Measurements from ENCODE around the gene SPACA9.

The SPACA9 gene

GRCh38 chr9:132864277-132864676, 14.4 kb upstream of the SPACA9 start:
- Histone ChIP-seq H3K9ac (ENCODE audit: low read length) (no peak overlapping the region), H3K4me2 (ENCODE audit: low read length, poor library complexity, severe bottlenecking) (no peak overlapping the region), H3K14ac (ENCODE audit: low read length in 2 of 2) (no peak overlapping the region), H3K4ac (ENCODE audit: low read depth in 1 of 2, low read length in 2 of 2) (no peak overlapping the region), H2BK12ac (ENCODE audit: low read length in 2 of 2) (no peak overlapping the region), H3K79me1 (replicated peaks; ENCODE audit: low read length, poor library complexity, severe bottlenecking) (no peaks in the 10 kb centered on the region), H3K36me3 (ENCODE audit: control insufficient read depth in 1 of 2, insufficient read depth in 2 of 2, low read depth in 1 of 2, low read length in 2 of 2) (no peaks in the 10 kb centered on the region), H2BK15ac (ENCODE audit: low read depth, poor library complexity, severe bottlenecking) (no peak overlapping the region), H3K9me3 (ENCODE audit: control insufficient read depth, low read length) (no peaks in the 10 kb centered on the region), H2BK120ac (ENCODE audit: low read depth, low read length) (no peak overlapping the region), H3K4me3 (ENCODE audit: insufficient read depth in 1 of 2, low read depth in 1 of 2, low read length in 2 of 2) (no peak overlapping the region), H3K27ac (ENCODE audit: low read length, poor library complexity, severe bottlenecking) (no peak overlapping the region), H3K27me3 (ENCODE audit: control insufficient read depth in 1 of 2, insufficient read depth in 1 of 2, low read length in 2 of 2) (peaks cover 19 to 39% of the 10 kb centered on the region in 2 experiments), H2BK5ac (ENCODE audit: low read depth, low read length, poor library complexity, severe bottlenecking) (no peak overlapping the region), H4K8ac (ENCODE audit: low read length) (no peak overlapping the region), H3K18ac (ENCODE audit: low read depth in 1 of 2, low read length in 2 of 2) (no peak overlapping the region), H2AFZ (ENCODE audit: low read depth, low read length) (no peak overlapping the region), H4K91ac (ENCODE audit: low read length) (no peak overlapping the region), H2AK5ac (ENCODE audit: low read length, severe bottlenecking) (no peak overlapping the region), H3K23ac (ENCODE audit: low read length in 2 of 2) (no peak overlapping the region), H3K4me1 (ENCODE audit: control insufficient read depth, insufficient read depth, low read depth, low read length) (no peaks in the 10 kb centered on the region)
- 57% methylated on average over 2 of the region's 2 CpGs for WGBS
- DNase-seq: no peak

DNA sequence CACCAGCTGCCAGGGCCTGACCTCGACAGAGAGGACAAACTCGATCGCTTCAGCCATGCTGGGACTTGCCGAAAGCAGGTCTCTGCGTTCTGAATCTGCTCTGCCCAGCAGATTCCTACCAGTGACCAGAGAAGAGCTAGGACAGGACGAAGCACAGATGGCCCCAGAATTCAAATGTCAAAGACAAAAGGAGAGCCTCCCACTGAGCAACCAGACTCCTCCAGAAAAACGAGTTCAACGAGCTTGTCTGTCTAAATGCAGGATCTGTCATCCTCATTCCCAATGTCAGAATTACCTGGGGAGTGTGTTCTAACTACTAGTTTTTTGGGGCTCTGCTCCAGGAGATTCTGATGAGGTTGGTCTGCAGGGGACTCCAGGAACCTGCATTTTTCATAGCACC, 14.0 kb upstream of the SPACA9 start:
- no peak overlapping the region for H2BK120ac ChIP-seq (ENCODE audit: low read depth, low read length)
- no peak overlapping the region for H2BK12ac ChIP-seq (ENCODE audit: low read length in 2 of 2)
- no peak overlapping the region for H3K18ac ChIP-seq (ENCODE audit: low read depth in 1 of 2, low read length in 2 of 2)
- no peak overlapping the region for H3K27ac ChIP-seq (ENCODE audit: low read length, poor library complexity, severe bottlenecking)
- no peak overlapping the region for H3K4me3 ChIP-seq (ENCODE audit: insufficient read depth in 1 of 2, low read depth in 1 of 2, low read length in 2 of 2)
- no peak overlapping the region for H3K14ac ChIP-seq (ENCODE audit: low read length in 2 of 2)
- no peaks in the 10 kb centered on the region for H3K36me3 ChIP-seq (ENCODE audit: control insufficient read depth in 1 of 2, insufficient read depth in 2 of 2, low read depth in 1 of 2, low read length in 2 of 2)
- H2BK15ac ChIP-seq (ENCODE audit: low read depth, poor library complexity, severe bottlenecking): no peak overlapping the region
- no peak overlapping the region for H4K91ac ChIP-seq (ENCODE audit: low read length)
- peaks cover 17 to 39% of the 10 kb centered on the region in 2 experiments for H3K27me3 ChIP-seq (ENCODE audit: control insufficient read depth in 1 of 2, insufficient read depth in 1 of 2, low read length in 2 of 2)
- no peak overlapping the region for H2AFZ ChIP-seq (ENCODE audit: low read depth, low read length)
- H3K4ac ChIP-seq (ENCODE audit: low read depth in 1 of 2, low read length in 2 of 2): no peak overlapping the region
- H3K4me2 ChIP-seq (ENCODE audit: low read length, poor library complexity, severe bottlenecking): no peak overlapping the region
- H3K9ac ChIP-seq (ENCODE audit: low read length): no peak overlapping the region
- no peaks in the 10 kb centered on the region for H3K4me1 ChIP-seq (ENCODE audit: control insufficient read depth, insufficient read depth, low read depth, low read length)
- no peak for DNase-seq
- H3K9me3 ChIP-seq (ENCODE audit: control insufficient read depth, low read length): no peaks in the 10 kb centered on the region
- no peak overlapping the region for H3K23ac ChIP-seq (ENCODE audit: low read length in 2 of 2)
- no peak overlapping the region for H2BK5ac ChIP-seq (ENCODE audit: low read depth, low read length, poor library complexity, severe bottlenecking)
- H3K79me1 ChIP-seq (replicated peaks; ENCODE audit: low read length, poor library complexity, severe bottlenecking): no peaks in the 10 kb centered on the region
- no peak overlapping the region for H4K8ac ChIP-seq (ENCODE audit: low read length)
- H2AK5ac ChIP-seq (ENCODE audit: low read length, severe bottlenecking): no peak overlapping the region
- 86% methylated on average over 6 of the region's 8 CpGs for WGBS

- Histone ChIP-seq H4K91ac (ENCODE audit: low read length) (no peak overlapping the region), H2BK120ac (ENCODE audit: low read depth, low read length) (no peak overlapping the region), H2BK15ac (ENCODE audit: low read depth, poor library complexity, severe bottlenecking) (no peak overlapping the region), H3K36me3 (ENCODE audit: control insufficient read depth in 1 of 2, insufficient read depth in 2 of 2, low read depth in 1 of 2, low read length in 2 of 2) (no peaks in the 10 kb centered on the region), H3K14ac (ENCODE audit: low read length in 2 of 2) (no peak overlapping the region), H2AK5ac (ENCODE audit: low read length, severe bottlenecking) (no peak overlapping the region), H3K18ac (ENCODE audit: low read depth in 1 of 2, low read length in 2 of 2) (no peak overlapping the region), H2BK5ac (ENCODE audit: low read depth, low read length, poor library complexity, severe bottlenecking) (no peak overlapping the region), H3K4ac (ENCODE audit: low read depth in 1 of 2, low read length in 2 of 2) (no peak overlapping the region), H3K9me3 (ENCODE audit: control insufficient read depth, low read length) (no peaks in the 10 kb centered on the region), H3K4me3 (ENCODE audit: insufficient read depth in 1 of 2, low read depth in 1 of 2, low read length in 2 of 2) (no peak overlapping the region), H2BK12ac (ENCODE audit: low read length in 2 of 2) (no peak overlapping the region), H3K9ac (ENCODE audit: low read length) (no peak overlapping the region), H4K8ac (ENCODE audit: low read length) (no peak overlapping the region), H3K79me1 (replicated peaks; ENCODE audit: low read length, poor library complexity, severe bottlenecking) (no peaks in the 10 kb centered on the region), H3K4me1 (ENCODE audit: control insufficient read depth, insufficient read depth, low read depth, low read length) (no peaks in the 10 kb centered on the region), H3K4me2 (ENCODE audit: low read length, poor library complexity, severe bottlenecking) (no peak overlapping the region), H3K23ac (ENCODE audit: low read length in 2 of 2) (no peak overlapping the region), H3K27ac (ENCODE audit: low read length, poor library complexity, severe bottlenecking) (no peak overlapping the region), H2AFZ (ENCODE audit: low read depth, low read length) (no peak overlapping the region), H3K27me3 (ENCODE audit: control insufficient read depth in 1 of 2, insufficient read depth in 1 of 2, low read length in 2 of 2) (peaks cover 11 to 35% of the 10 kb centered on the region in 2 experiments)
- DNase-seq: no peak
- 83% methylated on average over 8 of the region's 8 CpGs for WGBS
Observed at GRCh38 chr9:132866898-132867297, 11.8 kb upstream of the SPACA9 start.

DNA sequence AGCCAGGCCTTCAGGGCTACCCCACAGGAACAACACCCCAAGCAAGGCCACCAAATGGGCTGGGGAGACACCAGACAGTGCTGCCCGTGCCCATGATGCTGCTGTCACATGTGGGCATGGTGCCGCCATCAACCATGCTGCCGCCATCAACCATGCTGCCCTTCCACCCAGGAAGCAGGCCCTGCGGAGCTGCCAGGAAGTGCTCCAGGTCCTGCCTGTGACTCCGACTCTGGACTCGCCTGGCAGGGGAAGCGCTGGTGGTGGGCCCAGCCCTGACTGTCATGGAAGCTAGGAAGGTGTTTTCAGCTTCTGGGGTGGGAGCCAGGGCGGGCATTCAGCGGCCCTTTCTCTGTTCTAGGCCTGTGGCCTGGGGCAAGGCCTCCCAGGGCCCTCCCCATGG, 9.4 kb upstream of the SPACA9 start:
- DNase-seq: no peak
- 85% methylated on average over 9 of the region's 9 CpGs for WGBS

More for the DNA sequence above, 9.4 kb upstream of the SPACA9 start:
- Histone ChIP-seq H4K91ac (ENCODE audit: low read length) (no peak overlapping the region), H2BK5ac (ENCODE audit: low read depth, low read length, poor library complexity, severe bottlenecking) (no peak overlapping the region), H3K27me3 (ENCODE audit: control insufficient read depth in 1 of 2, insufficient read depth in 1 of 2, low read length in 2 of 2) (peaks cover 9 to 35% of the 10 kb centered on the region in 2 experiments), H3K23ac (ENCODE audit: low read length in 2 of 2) (no peak overlapping the region), H3K9me3 (ENCODE audit: control insufficient read depth, low read length) (no peaks in the 10 kb centered on the region), H2AK5ac (ENCODE audit: low read length, severe bottlenecking) (no peak overlapping the region), H4K8ac (ENCODE audit: low read length) (no peak overlapping the region), H2AFZ (ENCODE audit: low read depth, low read length) (no peak overlapping the region), H3K4me3 (ENCODE audit: insufficient read depth in 1 of 2, low read depth in 1 of 2, low read length in 2 of 2) (no peak overlapping the region), H2BK12ac (ENCODE audit: low read length in 2 of 2) (no peak overlapping the region), H3K14ac (ENCODE audit: low read length in 2 of 2) (peak overlapping the region in 1 of 2 experiments; percentile 62), H3K36me3 (ENCODE audit: control insufficient read depth in 1 of 2, insufficient read depth in 2 of 2, low read depth in 1 of 2, low read length in 2 of 2) (no peaks in the 10 kb centered on the region), H3K27ac (ENCODE audit: low read length, poor library complexity, severe bottlenecking) (no peak overlapping the region), H3K4me1 (ENCODE audit: control insufficient read depth, insufficient read depth, low read depth, low read length) (no peaks in the 10 kb centered on the region), H3K4ac (ENCODE audit: low read depth in 1 of 2, low read length in 2 of 2) (no peak overlapping the region), H3K9ac (ENCODE audit: low read length) (no peak overlapping the region), H3K79me1 (replicated peaks; ENCODE audit: low read length, poor library complexity, severe bottlenecking) (no peaks in the 10 kb centered on the region), H3K4me2 (ENCODE audit: low read length, poor library complexity, severe bottlenecking) (no peak overlapping the region), H2BK15ac (ENCODE audit: low read depth, poor library complexity, severe bottlenecking) (no peak overlapping the region), H3K18ac (ENCODE audit: low read depth in 1 of 2, low read length in 2 of 2) (no peak overlapping the region), H2BK120ac (ENCODE audit: low read depth, low read length) (no peak overlapping the region)

Data from mesenchymal stem cell (in vitro differentiated cells and primary cell).